GM12874 (cell line): ENCODE results near the gene GAS2L2.

ENCODE experiments used
- CTCF ChIP-seq: IDR thresholded peaks from 2 replicates; pipeline ENCODE4 v1.5.1; 2011; ENCODE audit warnings: low read depth, mild to moderate bottlenecking, control low read depth, low read length, moderate library complexity; ENCODE audit not compliant: insufficient read depth

Gene GAS2L2

DNA sequence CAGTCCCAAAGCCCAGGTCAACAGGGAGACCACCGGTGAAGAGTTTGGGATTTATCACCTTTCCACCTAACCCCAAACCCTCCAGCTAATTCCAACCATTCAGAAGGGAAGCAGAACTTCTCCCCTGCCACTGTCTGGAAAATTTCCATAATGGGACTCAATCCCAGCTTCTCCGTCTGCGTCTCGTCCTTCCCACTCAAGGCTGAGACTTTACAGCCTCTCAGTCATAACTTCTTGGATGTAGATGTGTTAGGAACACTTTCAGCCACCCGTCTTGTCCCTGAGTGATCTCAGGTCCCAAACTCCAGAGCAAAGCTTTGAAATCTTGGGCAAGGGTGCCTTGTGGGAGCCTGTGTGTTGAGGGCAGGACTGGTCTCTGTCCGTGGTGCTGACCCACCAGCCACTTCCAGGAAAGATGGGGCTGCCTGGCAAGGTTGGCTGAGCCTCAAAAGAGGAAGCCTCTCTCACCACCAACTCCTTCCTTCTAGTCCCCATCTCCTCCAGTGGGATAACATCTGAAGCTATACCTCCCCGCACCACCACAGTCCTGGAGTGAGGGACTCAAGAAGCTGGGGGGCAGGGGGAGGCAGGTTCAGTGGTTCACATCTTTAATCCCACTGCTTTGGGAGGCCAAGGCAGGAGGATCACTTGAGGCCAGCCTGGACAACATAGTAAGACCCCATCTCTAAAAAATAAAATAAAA is 9.3 kb downstream of the GAS2L2 start:
- TF ChIP-seq CTCF: no peak

- no peak for TF ChIP-seq CTCF
Observed at GRCh38 chr17:35742896-35743477, 10.1 kb downstream of the GAS2L2 start.

GRCh38 chr17:35742496-35742895 is 10.5 kb downstream of the GAS2L2 start:
- TF ChIP-seq CTCF: no peak

DNA sequence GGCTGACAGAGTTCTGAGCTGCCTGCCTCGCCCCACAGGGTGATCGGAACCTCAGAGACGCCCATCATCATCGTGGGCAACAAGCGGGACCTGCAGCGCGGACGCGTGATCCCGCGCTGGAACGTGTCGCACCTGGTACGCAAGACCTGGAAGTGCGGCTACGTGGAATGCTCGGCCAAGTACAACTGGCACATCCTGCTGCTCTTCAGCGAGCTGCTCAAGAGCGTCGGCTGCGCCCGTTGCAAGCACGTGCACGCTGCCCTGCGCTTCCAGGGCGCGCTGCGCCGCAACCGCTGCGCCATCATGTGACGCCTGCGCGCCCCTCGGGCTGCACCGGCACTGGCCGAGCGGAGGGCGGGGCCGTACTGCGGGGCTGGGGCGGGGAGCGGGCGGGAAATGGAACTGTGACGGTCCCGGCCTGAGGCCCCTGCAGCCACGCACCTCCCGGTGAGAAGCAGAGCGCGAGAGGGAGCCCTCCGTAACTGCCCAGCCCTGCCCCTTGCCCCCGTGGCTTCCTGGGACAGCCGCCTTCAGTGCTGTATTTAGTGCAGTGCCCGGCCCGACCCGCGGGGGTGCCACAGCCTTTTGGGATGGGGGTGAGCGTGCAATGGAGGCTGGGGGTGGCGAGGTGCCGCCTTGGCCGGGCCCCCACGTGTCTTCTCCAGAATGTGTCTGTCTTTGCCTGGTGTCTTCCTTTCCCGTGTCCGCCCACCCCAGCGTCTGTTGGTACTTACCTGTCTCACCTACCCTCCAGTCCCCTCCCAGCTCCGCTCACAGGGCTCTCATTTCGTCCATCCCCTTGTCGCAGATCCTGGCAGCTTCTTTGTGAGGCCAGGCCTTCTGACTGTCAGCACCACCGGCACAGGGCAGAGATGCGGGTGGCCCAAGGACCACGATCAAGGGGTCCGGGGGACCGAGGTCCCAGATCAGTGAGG is 11.8 kb downstream of the GAS2L2 start:
- TF ChIP-seq CTCF: no peak

GRCh38 chr17:35740216-35740615 is 12.8 kb downstream of the GAS2L2 start:
- TF ChIP-seq CTCF: no peak

DNA sequence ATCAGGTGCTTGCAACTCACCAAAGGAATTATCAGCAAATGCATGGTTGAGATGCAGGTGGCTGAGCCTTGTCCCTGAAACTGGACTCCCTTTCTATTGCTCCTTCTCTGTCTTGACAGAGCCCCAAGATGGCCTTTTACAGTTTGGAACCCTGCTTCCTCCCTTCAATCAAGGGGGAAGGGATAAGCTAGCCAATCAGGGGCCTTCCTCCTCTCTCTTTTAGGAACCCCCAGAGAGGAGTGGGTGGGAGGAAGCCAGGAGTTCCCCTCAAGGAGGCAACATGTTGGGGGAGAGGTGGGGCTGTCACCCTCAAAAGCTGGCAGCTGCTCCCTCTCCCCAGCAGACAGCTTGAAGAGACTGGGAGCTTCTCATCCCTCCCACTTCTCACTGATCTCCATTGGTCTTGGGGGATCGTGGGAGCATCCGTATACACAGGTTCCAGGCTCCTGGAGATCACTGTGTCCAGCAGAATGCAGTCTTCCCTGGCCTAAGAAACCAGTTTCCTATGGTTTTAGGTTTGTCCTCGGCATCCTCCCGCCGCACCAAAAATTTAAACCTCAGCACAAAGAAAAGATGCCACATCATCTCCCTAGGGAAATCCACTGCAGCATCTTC is 14.4 kb downstream of the GAS2L2 start:
- TF ChIP-seq CTCF: no peak

- no peak for TF ChIP-seq CTCF
Observed at GRCh38 chr17:35736236-35736635, 16.8 kb downstream of the GAS2L2 start.
